Measurements from ENCODE around the gene CATSPERD. TPM values are rescaled to one million over a fixed set of nuclear protein-coding genes. Genes with fewer than 3 reads are reported as not detected.

The CATSPERD gene
- total and polyA plus RNA-seq, 2 of the 4 experiments (the other 2 are of a cell fraction): not detected

- DNase-seq (no peak), ATAC-seq (ENCODE audit: low read depth) (no peak)
- TF ChIP-seq POLR2A (IDR thresholded peaks at IDR 0.05; ENCODE audit: low read depth, low read length) (no peak), NFE2L2 (IDR thresholded peaks at IDR 0.05; ENCODE audit: low read depth, low read length) (no peak)
- intact Hi-C loops (cut with micrococcal nuclease): no loop called here
- Histone ChIP-seq H3K27me3 (ENCODE audit: control insufficient read depth, insufficient read depth, low read length) (no peaks in the 10 kb centered on the region), H3K18ac (ENCODE audit: low read depth, low read length) (no peak overlapping the region), H3K27ac (ENCODE audit: insufficient read depth, low read length) (no peak overlapping the region), H3K9ac (ENCODE audit: low read depth, low read length) (no peak overlapping the region), H3K9me1 (ENCODE audit: insufficient read depth, low read length) (peaks cover 3% of the 10 kb centered on the region; the same call in 1 of the 2 replicates), H2BK20ac (ENCODE audit: low read depth, low read length) (no peak overlapping the region), H3K9me3 (ENCODE audit: control insufficient read depth, insufficient read depth, low read length) (no peaks in the 10 kb centered on the region), H4K5ac (ENCODE audit: low read depth, low read length) (no peak overlapping the region), H4K20me1 (ENCODE audit: insufficient read depth, low read length) (no peaks in the 10 kb centered on the region), H3K4me3 (ENCODE audit: insufficient read depth, low read depth, low read length) (no peak overlapping the region), H3K56ac (ENCODE audit: extremely low read depth, insufficient read depth, low read length) (no peak overlapping the region), H3K23ac (ENCODE audit: low read depth, low read length) (no peak overlapping the region), H2BK15ac (ENCODE audit: low read depth, low read length) (no peak overlapping the region), H2AFZ (replicated peaks; ENCODE audit: low read length, poor library complexity) (no peak overlapping the region), H2BK120ac (ENCODE audit: low read depth, low read length) (no peak overlapping the region), H3K4me2 (ENCODE audit: low read depth, low read length) (no peak overlapping the region), H4K91ac (ENCODE audit: insufficient read depth, low read depth, low read length) (no peak overlapping the region), H2AK5ac (ENCODE audit: low read depth, low read length) (no peak overlapping the region), H4K8ac (ENCODE audit: low read depth in 2 of 2, low read length in 2 of 2) (no peak overlapping the region), H2BK5ac (ENCODE audit: low read depth, low read length, poor library complexity, severe bottlenecking) (no peak overlapping the region), H3K79me1 (ENCODE audit: low read depth in 1 of 2, low read length in 2 of 2) (peaks cover 15 to 19% of the 10 kb centered on the region in 2 experiments; a peak in 3 of 4 replicates), H3K14ac (replicated peaks; ENCODE audit: low read depth, low read length) (no peak overlapping the region), H2AK9ac (replicated peaks; ENCODE audit: low read depth, low read length, poor library complexity) (no peak overlapping the region), H3K36me3 (ENCODE audit: control insufficient read depth, insufficient read depth, low read length) (no peaks in the 10 kb centered on the region), H3K4me1 (ENCODE audit: control insufficient read depth, insufficient read depth, low read length) (peaks cover 7% of the 10 kb centered on the region), H3K4ac (ENCODE audit: low read depth, low read length) (no peak overlapping the region)
- ChIA-PET POLR2A (ENCODE audit: unreplicated experiment) (interaction anchor here (0.6 kb wide), 1 partner anchor 60 kb away, joined by 5 read pairs; the partner anchor contains the start of gene SAFB), CTCF (no interaction called here)
- dilution Hi-C loops (cut with HindIII; ENCODE audit: low sequenced_read_pairs, unreplicated experiment): no loop called here
- WGBS, 2 experiments (ENCODE audit: extremely low coverage in 2 of 2, insufficient read length in 1 of 2): 87% methylated on average over 3 of the region's 10 CpGs; no CpG with 5 or more reads in 1 of the 2 experiments
- in situ Hi-C loops (cut with MboI; ENCODE audit: low sequenced_read_pairs): no loop called here
- BruUV-seq (replicated peaks): no TSS peak
Measured at GRCh38 chr19:5683177-5683886, 37.1 kb upstream of the CATSPERD start.
